ENCODE data around the gene DEFB131A.
"Not testable (repeated sequence)": the region's sequence is repeated elsewhere in the genome, so short reads cannot be mapped to it uniquely, and the experiment has no call there.

DEFB131A gene

GRCh38 chr4:9495443-9495842, 51.2 kb downstream of the DEFB131A start:
- peak; percentile 37 for DNase-seq

DNA sequence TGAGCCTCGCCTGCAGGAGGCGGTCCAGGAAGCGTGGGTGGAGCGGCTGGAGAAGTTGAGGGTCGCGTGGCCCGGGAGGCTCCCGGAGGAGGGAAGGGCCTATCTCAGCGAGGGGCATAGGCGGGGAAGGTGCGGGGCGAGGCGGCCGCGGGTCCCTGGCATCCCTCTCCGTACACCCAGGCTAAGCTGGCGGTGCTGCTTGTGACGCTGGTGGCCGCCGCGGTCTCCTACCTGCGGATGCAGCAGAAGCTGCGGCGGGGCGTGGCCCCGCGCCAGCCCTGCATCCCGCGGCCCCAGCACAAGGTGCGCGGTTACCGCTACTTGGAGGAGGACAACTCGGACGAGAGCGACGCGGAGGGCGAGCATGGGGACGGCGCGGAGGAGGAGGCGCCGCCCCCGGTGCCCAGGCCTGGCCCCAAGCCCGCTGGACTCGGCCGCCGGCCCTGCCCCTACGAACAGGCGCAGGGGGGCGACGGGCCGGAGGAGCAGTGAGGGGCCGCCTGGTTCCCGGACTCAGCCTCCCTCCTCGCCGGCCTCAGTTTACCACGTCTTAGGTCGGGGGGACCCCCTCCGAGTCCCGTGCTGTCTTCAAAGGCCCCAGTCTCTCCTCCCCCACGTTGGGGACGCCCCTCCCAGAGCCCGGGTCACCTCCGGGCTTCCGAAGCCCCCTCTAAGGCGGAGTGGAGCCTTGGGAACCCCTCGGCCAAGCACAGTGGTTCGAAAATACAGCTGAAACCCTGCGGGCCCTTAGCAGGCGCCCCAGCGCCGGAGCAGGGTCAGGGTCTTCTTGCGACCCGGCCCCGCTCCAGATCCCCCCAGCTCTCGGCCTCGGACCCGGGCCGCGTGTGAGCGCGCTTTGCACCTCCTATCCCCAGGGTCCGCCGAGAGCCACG, 53.6 kb downstream of the DEFB131A start:
- DNase-seq = not testable (repeated sequence)

- DNase-seq = not testable (repeated sequence)
Measured at GRCh38 chr4:9498468-9499040, 54.3 kb downstream of the DEFB131A start.

- not testable (repeated sequence) for DNase-seq
Measured at GRCh38 chr4:9499974-9500487, 55.8 kb downstream of the DEFB131A start.

Data from CD4-positive, alpha-beta T cell treated with Interleukin-4 for 4 hours (primary cell).